Medulla oblongata (tissue), 1 donor: Measurements from ENCODE around the gene HIP1.
"Not testable (repeated sequence)": the region's sequence is repeated elsewhere in the genome, so short reads cannot be mapped to it uniquely, and the experiment has no call there.

Experiments used
- DNase-seq: peaks from one replicate; pipeline ENCODE4 v3.0.0-alpha.2; 2015; ENCODE audit errors: extremely low spot score

Gene HIP1

DNA sequence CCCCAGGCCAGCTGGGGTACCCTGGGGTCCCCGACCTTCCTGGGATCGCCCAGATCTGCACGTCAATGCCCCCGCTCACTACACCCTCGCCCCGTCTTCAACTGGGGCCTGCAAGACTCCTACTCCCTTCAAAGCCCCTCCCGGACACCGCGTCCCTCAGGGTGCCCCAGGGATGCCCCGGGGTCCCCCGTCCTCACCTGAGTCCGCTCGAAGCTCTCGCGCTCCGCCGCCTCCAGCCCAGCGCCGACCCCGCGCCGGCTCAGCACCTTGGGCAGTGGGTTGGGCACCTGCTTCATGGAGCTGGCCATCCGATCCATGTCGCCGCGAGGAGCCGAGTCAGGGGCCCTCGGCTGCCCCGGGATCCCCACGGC is at the start of gene HIP1:
HIP1 (minus strand) TSS at position 338 of the 371 bp plus-strand sequence; CDS start at position 317, 21 bp downstream.
- no peak for DNase-seq

DNA sequence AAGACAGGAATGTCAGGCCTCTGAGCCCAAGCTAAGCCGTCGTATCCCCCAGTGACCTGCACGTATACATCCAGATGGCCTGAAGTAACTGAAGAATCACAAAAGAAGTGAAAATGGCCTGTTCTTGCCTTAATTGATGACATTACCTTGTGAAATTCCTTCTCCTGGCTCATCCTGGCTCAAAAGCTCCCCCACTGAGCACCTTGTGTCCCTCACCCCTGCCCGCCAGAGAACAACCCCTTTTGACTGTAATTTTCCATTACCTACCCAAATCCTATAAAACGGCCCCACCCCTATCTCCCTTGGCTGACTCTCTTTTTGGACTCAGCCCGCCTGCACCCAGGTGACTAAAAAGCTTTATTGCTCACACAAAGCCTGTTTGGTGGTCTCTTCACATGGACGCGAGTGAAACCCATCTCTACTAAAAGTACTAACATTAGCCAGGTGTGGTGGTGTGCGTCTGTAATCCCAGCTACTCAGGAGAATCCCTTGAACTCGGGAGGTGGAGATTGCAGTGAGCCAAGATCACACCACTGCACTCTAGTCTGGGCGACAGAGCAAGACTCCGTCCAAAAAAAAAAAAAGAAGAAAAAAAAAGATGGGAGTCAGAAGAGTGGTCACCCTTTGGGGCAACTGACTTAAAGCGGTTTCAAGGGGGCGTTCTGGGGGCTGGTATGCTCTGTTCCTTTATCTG is 49.6 kb upstream of the HIP1 start:
- DNase-seq, result not testable (repeated sequence)

DNA sequence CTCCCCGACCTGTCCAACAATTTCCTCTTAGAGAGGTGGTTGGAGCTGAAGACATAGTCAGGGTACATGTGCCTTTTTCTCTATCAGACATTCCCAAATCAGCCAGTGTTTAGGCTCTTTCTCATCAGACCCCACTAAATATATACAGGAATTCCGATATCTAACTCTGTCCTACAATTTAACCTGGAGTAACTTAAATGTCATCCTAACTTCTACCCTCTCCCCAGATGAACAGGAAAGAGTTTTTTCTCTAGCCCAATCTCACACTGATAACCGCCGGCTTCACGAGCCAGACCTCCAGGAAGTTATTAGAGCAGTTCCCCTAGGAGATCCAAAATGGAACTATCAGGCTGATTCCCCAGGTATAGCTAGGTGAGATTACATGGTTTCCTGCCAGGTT is 44.3 kb upstream of the HIP1 start:
- not testable (repeated sequence) for DNase-seq

DNA sequence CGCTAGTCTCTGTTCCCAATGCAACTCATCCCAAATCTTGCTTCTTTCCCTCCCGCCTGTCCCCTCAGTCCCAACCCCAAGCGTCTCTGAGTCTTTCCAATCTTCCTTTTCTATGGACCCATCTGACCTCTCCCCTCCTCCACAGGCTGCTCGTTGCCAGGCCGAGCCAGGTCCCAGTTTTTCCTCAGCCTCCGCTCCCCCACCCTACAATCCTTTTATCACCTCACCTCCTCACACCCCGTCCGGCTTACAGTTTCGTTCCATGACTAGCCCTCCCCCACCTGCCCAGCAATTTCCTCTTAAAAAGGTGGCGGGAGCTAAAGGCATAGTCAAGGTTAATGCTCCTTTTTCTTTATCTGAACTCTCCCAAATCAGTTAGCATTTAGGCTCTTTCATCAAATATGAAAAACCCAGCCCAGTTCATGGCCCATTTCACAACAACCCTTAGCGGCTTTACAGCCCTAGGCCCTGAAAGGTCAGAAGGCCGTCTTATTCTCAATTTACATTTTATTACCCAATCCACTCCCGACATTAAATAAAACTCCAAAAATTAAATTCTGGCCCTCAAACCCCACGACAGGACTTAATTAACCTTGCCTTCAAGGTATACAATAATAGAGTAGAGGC is 42.0 kb upstream of the HIP1 start:
- DNase-seq, result not testable (repeated sequence)

DNA sequence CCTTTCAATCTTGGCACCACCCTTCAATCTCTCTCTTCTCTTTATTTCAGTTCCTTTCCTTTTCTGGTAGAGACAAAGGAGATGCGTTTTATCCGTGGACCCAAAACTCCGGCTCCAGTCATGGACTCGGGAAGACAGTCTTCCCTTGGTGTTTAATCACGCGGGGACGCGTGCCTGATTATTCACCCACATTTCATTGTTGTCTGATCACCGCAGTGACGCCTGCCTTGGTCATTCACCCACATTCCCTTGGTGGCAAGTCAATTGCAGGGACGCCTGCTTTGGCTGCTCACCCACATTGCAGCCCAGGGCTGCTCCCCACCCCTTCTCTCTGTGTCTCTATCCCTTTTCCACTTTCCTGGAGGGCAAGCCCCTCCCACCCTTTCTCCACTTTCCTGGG is 40.8 kb upstream of the HIP1 start:
- DNase-seq, result not testable (repeated sequence)

DNA sequence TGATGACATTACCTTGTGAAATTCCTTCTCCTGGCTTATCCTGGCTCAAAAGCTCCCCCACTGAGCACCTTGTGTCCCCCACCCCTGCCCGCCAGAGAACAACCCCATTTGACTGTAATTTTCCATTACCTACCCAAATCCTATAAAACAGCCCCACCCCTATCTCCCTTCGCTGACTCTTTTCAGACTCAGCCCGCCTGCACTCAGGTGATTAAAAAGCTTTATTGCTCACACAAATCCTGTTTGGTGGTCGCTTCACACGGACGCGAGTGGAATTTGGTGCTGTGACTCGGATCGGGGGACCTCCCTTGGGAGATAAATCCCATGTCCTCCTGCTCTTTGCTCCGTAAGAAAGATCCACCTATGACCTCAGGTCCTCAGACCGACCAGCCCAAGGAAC is 40.3 kb upstream of the HIP1 start:
- not testable (repeated sequence) for DNase-seq

DNA sequence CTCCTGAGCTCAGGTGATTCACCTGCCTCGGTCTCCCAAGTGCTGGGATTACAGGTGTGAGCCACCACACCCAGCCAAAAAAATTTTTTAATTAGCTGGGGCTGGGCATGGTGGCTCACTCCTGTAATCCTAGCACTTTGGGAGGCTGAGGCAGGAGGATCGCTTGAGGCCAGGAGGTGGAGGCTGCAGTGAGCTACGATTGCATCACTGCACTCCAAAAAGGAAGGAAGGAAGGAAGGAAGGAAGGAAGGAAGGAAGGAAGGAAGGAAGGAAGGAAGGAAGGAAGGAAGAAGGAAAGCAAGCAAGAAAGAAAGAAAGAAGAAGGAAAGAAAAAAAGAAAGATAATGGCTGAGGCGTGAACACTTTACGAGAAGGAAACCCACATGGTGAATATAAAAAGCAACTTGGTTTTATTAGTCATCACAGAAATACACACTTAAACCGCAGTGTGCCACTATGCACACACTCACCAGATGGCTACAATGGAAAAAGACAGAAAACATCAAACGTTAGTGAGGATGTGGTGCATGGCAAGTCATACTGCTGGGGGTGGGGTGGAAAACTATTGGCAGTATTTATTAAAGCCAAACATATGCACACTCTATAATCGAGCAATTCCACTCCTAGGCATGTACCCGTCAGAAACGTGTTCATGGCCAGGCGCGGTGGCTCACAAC is 37.7 kb upstream of the HIP1 start:
- DNase-seq, result no peak

DNA sequence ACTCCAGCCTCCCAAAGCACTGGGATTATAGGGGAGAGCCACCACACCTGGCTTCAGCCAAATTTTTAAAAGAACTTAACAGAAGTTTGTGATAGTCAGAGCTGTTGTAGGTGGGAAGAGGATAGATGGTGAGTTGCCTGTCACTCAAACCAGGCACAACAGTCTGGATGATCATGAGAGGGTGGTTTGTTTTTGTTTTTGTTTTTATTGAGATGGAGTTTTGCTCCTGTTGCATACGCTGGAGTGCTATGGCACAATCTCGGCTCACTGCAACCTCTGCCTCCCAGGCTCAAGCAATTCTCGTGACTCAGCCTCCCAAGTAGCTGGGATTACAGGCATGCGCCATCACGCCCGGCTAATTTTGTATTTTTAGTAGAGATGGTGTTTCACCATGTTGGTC is 35.2 kb upstream of the HIP1 start:
- not testable (repeated sequence) for DNase-seq

DNA sequence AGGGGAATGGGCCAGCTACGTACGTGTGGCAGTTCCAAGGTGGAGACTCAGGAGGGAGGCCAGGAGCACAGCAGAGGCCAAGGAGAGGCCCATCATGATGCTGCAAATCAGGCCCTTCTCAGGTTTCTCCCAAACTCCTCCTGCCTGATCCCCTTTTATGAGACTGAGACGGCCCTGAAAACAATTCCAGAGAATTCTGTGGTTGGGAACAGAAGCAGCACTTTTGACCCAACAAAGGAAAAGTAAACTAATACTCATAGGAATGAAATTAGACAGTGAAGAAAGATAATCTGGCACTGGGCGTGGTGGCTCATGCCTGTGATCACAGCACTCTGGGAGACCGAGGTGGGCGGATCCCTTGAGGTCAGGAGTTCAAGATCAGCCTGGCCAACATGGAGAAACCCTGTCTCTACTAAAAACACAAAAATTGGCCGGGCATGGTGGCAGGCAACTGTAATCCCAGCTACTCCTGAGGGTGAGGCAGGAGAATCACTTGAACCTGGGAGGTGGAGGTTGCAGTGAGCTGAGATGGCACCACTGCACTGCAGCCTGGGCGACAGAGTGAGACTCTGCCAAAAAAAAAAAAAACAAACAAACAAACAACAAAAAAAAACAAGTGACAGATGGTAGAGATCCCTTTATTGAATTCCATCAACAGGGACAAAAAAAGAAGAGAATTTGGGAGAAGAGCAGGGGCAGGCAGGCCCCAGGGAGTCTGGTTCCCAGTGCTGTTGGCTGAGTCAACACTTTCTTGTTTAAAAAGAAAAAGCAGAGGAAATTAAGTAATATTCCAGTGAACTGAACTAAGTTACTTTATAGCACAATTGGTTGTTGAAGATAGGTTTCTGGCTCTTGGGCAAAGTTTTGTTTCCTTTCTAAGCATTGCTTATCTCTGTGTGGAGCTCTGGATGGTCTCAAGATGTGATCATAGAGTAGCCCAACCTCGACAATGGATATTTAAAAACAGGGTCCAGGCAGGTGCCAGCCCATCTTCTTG is 33.6 kb upstream of the HIP1 start, which contains the start of gene CCL26:
CCL26 (minus strand) TSS at position 131 of the 997 bp plus-strand sequence; CDS start at position 96, 35 bp downstream.
- no peak for DNase-seq

DNA sequence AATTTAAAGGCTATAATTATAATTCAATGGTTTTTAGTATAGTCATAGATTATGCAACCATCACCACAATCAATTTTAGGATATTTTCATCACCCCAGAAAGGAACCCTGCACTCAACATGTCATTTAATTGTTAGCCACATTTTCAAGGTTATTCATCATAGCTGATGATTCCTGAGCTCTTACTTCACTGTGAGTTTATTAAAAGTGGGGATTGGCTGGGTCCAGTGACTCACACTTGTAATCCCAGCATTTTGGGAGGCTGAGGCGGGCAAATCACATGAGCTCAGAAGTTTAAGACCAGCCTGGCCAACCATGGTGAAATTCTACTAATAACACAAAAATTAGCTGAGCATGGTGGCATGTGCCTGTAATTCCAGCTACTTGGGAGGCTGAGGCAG is 32.5 kb upstream of the HIP1 start:
- no peak for DNase-seq

DNA sequence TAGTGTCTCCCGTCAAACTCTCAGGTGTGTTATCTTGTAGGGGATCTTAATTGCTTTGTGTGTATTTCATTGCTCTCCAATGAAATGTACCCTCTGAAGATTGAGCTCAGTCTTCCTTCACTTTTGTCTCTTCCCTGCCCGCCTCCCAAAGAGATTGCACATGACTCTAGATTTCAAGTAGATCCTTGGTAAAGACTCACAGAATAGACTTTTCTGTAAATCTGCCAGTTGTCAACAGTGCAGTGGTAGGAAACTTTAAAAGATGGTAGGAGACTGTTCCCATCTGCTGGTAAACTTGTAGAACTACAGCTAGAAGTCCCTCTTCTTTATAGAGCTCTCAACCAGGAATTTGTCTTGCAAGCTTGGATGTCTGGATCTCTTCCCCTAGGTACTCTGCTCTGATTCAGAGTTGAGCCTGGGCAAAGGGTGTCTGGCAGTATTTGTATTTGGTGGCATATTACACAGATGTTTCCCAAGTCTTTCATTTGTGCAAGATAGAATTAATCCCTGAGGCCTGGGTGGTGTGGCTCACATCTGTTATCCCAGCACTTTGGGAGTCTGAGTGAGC is 23.7 kb upstream of the HIP1 start:
- peak; percentile 85 for DNase-seq

DNA sequence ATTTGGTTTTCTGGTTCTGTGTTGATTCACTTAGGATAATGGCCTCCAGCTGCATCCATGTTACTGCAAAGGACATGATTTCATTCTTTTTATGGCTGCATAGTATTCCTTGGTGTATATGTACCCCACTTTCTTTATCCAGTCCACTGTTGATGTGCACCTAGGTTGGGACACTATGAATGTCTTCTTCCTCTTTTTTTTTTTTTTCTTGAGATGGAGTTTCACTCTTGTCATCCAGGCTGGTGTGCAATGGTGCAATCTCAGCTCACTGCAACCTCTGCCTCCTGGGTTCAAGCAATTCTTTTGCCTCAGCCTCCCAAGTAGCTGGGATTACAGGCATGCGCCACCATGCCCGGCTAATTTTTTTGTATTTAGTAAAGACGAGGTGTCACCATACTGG is 23.1 kb upstream of the HIP1 start:
- DNase-seq, result not testable (repeated sequence)

DNA sequence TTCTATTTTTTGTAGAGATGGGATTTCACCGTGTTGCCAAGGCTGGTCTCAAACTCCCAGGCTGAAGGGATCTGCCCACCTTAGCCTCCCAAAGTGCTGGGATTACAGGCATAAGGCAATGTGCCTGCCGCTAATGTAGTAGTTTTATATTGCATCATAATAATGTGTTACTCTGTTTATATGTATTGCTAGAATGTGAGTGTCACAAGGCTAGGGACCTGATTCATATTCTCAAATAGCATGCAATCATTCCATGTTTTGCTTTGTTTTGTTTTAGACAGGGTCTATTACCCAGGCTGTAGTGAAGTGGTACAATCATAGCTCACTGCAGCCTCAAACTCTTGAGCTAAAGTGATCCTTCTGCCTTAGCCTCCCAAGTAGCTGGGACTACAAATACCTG is 19.8 kb upstream of the HIP1 start:
- DNase-seq, result no peak

DNA sequence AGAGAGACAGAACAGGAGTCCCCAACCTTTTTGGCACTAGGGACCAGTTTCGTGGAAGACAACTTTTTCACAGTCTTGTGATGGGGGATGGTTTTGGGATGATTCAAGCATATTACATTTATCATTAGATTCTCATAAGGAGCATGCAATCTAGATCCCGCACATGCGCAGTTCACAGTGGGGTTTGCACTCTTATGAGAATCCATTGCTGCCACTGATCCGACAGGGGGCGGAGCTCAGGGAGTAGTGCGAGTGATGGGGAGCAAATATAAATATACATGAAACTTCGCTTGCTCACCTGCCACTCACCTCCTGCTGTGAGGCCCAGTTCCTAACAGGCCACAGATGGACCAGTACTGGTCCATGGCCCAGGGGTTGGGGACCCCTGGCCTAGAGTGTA is 19.1 kb upstream of the HIP1 start:
- no peak for DNase-seq

DNA sequence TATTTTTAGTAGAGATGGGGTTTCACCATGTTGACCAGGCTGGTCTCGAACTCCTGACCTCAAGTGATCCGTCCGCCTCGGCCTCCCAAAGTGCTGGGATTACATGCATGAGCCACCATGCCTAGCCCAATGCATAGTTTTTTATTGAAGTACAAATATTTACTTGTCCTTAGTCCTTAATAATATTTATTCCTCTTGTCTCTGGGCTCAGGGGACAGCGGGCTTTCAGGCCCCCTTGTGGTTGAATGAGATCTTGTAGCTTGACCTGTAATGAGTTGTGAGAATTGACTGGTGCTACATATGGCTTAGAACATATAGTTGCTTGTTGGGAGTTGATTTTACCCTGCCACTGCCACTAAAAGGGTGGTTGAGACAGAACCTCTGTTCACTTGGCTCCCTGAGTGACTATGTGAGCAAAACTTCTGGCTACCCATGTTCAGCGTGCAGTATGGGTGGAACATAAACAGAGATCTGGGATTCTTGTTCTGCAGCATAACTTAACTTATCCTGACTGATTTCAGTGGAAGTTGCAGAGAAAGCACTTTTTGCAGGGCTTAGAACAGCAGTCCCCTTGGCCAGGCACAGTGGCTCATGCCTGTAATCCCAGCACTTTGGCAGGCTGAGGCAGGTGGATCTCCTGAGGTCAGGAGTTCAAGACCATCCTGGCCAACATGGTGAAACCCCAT is 18.4 kb upstream of the HIP1 start:
- no peak for DNase-seq

DNA sequence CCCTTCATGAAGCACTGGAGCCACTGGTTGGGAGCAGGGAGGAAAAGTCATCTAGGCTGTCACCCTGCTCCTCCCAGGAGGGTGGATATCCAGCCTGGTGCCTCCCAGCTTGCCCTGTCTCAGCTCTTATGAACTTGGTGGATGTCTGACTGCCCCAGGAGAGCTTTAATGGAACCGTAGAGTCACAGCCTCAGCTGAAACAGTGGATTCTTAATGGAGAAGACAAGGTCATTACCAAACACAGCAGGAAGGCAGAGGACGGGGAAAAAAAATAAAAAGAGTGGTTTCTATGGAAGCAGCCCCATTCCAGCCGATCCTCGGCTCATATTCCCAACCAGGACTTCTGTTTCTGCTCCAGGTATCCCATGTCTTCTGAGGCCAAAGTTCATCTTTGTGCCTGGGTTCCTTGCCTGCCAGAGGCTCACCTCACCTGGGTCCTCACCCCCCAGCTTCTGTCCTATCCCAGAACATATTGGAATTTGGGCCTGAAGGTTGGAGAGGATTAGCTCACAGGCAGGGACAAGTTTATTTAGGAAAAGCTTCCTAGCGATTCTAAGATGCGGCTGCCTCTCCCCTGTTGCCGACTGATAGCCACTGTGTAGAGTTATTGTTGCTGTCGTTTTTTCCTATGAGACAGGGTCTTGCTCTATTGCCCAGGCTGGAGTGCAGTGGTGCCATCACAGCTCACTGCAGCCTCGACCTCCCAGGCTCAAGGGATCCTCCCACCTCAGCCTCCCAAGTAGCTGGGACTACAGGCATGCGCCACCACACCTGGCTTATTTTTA is 17.7 kb upstream of the HIP1 start:
- no peak for DNase-seq

DNA sequence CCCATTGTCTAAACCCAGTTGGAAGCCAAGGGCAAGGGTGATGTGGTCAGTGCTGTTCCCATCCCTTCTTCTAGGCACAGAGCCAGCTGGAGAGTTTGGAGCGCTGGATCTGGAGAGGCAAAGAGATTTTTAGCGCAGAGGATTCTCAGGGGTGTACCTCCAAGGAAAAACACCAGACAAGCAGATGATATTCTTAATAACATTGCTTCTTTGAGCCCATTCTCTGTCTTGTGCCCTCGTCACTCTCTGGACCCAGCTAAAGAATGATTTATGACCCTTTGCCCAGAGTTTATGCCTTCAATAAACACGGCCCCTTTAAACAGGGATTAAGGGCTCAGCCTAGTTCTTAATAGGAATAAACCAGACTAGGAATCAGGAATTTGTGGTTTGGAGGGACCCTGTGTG is 4.7 kb upstream of the HIP1 start:
- DNase-seq, result no peak

DNA sequence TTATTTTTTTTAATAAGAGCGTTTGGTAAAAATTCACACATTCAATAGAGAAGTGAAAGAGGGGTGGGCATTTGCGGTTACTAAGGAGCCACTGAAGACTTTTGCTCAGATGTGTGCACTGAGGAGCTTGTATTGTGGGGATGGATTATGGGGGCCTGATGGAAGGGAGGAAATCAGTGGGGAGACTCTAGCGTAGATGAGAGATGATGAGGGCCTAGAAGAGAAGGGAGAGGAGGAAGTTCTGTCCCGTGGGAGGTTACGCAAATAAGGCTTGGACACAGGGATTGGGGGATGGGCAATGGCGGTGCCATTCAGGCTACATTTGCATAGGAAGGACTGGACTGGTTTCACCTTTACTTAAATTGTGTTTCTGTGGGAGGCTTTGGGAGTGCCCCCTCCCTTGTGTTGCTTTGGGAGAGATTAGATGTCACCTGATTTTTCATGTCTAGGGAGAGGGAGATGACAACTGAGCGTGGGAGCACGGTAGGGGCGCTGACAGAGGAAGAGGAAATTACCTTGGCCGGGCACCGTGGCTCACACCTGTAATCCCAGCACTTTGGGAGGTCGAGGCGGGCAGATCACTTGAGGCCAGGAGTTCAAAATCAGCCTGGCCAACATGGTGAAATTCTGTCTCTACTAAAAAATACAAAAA is 2.2 kb upstream of the HIP1 start:
- DNase-seq, result peak; percentile 82
